Skin of body (tissue), 2 donors: Measurements from ENCODE around the gene TBC1D13. TPM values are rescaled to one million over a fixed set of nuclear protein-coding genes. Genes with fewer than 3 reads are reported as not detected.
"Not testable (repeated sequence)": the region's sequence is repeated elsewhere in the genome, so short reads cannot be mapped to it uniquely, and the experiment has no call there.

Experiments
- DNase-seq: peaks from one replicate; lab custom pipeline; 2025; lab: John Stamatoyannopoulos, UW
- total RNA-seq: library from RNA; depleted of rRNA; stranded (reverse); fragments of >200 nt; gene quantifications from one replicate; pipeline ENCODE4 v1.2.3, GENCODE V29; 2014

The TBC1D13 gene
- total RNA-seq, 1 donor from 2014 or later, result 7.1 TPM

DNA sequence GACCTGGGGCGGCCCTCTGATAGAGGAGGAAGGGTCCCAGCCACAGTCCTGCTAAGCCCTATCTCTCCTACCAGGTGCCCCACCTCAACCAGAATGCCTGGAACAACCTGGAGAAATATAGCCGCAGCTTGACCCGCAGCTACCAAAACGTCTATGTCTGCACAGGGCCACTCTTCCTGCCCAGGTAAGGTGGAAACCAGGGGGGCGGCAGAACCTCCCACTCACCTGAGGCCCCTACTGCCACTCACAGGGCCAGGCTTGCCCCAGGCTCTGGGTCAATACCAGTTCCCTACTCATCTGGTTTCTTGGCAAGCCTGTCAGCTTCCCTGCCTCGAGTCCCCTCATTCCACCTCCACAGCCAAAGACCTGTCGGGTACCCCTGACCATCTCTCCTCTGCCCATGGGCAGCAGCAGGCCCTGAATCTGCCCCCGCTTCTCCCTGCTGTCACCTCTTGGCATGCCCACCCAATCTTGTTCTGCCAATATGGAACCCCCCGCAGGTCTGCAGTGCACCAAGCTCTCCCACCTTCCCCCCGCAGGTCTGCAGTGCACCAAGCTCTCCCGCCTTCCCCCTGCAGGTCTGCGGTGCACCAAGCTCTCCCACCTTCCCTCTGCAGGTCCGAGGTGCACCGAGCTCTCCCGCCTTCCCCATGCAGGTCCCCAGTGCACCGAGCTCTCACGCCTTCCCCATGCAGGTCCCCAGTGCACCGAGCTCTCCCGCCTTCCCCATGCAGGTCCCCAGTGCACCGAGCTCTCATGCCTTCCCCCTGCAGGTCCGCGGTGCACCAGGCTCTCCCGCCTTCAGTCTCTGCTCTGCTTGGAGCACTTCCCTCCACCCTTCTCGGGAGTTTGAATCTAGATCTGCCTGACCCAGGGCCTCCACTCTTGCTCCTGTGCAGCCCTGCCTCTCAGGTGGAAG, 33.9 kb downstream of the TBC1D13 start:
- DNase-seq, result no peak

DNA sequence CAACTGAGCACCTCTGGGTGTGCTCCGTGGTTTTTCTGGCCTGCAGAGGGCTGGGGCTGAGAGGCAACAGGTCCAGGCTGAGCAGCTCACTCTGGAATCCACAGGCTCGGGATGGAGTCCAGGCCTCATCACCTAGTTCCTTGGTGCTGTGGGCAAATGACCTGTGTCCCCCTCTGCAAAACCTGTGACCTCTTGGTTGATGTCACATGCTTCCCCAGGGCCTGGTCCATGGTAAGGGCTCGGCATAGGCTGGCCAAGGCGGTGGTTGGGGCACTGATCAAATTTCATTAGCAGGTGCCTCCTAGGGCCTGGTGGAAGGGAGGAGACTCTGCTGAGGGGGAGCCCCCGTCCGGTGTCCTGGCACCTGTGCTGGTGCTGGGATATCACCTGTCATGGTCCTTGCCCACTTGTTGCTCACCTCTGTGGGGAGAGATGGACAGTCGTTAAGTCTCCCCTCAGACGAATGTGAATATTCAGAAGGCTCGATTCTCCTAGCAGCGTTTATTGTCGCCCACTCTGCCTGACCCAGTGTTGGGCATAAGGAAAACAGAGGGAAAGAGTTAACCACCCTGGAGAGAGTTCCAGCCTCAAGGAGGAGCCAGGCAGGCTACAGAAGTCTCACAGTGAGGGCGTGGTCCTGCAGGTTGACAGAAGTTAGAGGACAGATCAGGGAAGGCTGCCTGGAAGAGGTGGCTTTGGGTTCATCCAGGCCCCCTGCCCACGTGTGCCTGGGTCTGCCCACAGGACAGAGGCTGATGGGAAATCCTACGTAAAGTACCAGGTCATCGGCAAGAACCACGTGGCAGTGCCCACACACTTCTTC, 34.7 kb downstream of the TBC1D13 start:
- no peak for DNase-seq

DNA sequence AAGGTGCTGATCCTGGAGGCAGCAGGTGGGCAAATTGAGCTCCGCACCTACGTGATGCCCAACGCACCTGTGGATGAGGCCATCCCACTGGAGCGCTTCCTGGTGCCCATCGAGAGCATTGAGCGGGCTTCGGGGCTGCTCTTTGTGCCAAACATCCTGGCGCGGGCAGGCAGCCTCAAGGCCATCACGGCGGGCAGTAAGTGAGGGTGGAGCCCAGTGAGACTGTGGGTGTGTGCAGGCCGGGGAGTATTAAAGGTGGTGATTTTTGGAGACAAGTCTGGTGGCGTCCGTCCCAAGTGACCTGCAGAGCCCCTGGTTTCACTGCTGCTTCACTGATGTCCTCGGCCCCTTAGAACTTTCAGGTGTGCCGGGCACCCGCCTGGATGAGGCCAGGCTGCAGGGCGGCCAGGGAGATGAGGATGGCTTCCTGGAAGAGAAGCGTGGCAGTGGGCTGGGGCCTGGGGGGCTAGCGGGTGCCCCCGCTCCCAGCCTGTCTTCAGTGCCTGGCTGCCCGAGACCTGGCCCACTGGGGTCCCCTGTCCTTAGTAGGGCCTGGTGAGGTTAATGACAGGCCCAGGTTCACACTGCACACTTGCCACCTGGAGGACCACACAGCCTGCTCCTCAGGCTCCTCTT, 35.5 kb downstream of the TBC1D13 start:
- no peak for DNase-seq

DNA sequence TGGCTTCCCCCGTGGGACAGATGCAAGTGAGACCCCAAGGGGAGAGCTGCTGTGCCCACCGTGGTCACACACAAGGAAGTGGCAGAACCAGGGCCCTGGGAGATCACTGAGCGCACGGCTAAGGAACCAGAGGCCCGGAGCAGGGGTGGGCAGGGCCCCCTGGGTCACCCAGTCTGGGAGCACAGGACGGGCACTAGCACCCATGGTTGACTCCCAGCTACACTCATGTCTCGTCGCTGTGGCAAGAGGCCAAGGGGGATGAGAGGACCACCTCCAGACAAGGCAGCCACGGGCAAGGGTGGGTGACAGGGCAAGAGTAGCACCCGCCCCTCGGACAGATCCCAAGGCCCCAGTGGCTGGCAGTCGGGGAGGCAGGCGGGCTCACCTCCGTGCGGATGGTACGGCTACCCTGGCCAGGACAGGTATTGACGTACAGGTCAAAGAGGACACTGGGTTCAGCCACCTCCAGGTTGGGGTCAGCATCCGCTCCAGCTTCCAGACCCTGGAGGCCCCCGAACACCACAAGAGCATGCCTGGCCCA, 36.4 kb downstream of the TBC1D13 start:
- DNase-seq, result no peak

DNA sequence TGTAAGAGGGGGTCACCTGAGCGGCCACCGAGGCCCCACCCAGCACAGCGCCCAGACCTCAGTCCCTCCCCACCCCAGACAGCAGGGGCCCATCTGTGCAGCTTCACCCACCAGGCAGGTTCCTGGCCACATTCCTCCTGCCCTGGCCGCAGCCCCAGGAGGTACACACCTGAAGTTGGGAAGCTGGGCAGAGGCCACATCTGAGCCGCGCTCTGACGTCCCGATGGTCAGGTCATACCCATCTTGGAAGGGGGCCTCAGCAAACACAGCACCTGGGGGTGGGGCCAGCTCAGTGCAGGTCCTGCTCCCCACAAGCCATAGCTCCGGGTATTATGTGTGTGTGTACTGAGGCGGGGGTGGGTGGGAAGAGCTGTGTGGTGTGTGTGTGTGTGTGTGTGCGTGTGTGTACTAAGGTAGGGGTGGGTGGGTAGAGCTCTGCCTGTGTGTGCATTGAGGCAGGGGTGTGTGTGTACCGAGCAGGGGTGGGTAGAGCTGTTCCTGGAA, 36.9 kb downstream of the TBC1D13 start:
- DNase-seq, result no peak

DNA sequence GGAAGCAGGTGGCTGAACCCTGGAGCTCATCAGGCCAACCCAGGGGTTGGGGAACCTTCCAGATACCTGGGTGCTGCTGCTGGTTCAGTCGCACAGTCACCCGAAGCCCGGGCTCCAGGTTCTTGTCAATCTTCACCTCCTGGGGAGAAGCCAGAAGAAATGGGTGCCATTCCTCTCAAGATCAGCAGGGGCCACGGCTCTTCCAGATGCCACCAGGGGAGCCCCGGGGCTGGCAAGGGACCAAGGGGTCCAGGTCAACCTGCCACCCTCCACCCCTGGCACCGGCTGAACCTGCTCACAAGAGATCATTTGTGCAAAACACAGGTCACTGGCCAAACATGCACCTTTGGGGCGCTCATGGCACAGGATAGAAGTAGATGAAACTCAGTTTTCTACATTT, 37.9 kb downstream of the TBC1D13 start:
- DNase-seq, result no peak

DNA sequence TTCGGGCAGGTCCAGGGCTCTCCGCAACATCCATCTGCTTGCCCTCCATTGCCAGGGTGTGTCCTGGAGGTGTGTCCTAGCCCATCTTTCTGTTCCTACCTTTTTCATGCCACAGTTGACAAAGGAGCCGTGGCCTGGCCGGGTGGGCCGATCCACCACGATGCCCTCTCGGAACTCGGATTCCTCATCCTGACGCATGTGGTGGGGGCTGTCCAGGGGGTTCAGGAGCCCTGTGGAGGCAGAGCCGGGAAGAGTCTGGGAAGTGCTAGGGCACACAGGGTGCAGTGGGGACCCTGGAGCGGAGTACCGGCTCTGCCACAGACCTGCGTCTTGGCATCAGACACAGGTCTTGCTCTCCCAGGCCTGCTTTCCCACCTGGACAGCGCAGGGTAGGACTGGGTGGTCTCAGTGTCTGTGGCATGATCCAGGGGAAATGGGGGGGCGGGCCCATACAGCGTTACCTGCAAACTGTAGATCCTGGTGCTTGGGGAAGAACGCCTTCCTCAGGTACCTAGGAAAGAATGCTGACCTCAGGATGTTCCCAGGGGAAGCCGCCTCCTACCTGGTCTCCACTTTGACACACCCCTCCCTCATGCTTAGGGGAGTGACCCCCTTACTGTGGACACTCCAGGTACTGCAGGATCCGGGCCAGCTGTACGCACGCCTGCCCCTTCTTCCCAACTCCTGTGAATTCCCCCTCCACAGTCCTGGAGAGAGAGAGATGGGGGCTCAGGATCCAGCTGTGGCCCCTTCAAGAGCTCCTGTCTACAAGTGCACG, 39.1 kb downstream of the TBC1D13 start:
- DNase-seq, result no peak

DNA sequence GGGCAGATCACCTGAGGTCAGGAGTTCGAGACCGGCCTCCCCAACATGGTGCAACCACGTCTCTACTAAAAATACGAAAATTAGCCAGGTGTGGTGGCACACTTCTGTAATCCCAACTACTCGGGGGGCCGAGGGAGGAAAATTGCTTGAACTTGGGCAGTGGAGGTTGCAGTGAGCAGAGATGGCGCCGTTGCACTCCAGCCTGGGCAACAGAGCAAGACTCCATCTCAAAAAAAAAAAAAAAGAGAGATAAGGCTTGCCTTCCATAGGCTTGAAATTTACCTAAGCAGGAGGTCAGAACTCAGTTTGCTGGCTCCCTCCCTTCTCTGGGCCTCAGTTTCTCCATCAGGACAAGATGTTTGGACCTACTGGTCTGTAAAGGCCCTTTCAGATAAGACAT, 41.2 kb downstream of the TBC1D13 start:
- DNase-seq, result no peak

DNA sequence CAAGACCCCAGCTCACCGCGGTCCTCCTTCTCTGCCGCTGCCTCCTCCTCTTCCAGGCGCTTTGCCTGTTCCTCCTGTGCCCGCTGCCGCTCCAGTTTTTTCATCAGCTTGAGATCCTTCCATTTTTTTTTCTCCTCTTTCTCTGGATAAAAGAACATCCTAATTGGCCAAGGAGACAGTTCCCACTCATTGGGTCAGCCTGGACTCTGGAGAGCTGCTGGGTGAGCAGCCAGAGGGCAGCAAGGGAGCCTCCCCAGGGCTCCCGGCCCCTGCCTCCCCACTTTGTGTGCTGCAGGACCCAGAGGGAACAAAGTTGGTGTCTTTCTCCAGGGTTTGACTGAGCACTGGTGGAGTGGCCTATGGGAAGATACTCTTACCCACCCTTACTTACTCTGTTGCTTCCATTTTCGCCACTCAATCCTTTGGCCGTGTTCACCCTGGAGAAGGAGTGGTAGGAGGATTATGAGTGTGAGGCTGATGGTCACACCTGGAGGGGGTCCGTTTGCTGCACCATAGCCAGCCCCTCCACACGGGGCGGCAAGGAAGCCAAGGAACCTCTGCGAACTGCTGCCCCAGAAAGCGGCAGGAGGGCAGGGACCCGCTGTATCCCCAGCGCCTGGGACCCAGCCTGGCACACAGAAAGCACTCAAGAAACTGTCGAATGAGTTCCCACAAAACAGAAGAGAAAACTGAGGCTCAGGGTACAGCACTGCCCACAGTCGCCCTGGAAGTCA, 41.8 kb downstream of the TBC1D13 start:
- DNase-seq, result no peak

DNA sequence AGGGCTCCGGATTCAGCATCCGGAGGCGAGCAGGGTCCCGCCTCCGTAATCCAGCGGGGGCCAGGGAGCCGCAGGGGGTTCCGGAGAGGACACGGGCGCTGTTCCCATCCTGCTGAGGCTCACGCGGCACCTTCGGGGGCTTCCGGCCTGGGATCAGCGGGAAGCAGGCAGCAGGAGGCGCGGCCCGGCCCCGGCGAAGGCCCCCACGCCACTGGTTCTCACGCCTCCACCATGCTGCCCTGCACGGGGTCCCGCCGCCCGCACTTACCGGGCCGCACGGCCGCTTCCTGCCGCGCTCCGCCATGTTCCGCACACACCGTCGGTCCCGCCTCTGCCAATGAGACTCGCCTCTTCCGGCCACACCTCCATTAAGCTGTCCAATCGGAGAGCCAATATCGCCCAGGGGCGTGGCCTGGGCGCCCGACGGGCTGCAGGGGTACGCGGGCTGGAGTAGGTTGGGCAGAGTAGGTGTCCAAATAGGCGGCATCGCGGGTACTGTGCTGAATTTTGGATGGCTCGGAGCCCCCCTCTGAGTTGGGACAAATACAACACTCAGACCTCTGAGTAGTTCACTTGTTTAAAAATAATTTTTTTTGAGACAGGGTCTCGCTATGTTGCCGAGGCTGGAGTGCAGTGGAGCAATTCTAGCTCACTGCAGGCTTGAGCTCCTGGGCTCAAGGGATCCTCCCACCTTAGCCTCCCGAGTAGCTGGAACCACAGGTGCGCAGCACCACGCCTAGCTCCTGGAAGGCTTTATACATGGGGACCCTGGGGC, 42.6 kb downstream of the TBC1D13 start, which contains the start of gene SPOUT1:
Gene SPOUT1 (minus strand): TSS at position 318 of the 775 bp plus-strand sequence. CDS start 14 bp downstream, at position 304.
- peak; percentile 75 for DNase-seq

DNA sequence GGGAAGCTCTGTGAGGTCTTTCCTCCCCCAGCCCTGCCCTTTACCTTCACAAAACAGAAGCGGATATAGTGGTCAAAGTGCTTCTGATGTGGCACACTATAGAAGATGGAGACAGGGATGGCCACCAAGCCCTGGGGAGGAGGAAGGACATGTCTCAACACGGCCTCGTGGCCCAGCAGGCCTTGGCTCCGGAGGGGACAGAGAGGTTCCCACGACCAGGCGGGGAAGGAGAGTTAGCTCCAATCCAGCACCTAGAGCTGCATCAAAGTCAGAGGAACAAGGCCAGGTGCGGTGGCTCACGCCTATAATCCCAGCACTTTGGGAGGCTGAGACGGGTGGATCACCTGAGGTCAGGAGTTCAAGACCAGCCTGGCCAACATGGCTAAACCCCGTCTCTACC, 46.6 kb downstream of the TBC1D13 start:
- DNase-seq, result no peak

DNA sequence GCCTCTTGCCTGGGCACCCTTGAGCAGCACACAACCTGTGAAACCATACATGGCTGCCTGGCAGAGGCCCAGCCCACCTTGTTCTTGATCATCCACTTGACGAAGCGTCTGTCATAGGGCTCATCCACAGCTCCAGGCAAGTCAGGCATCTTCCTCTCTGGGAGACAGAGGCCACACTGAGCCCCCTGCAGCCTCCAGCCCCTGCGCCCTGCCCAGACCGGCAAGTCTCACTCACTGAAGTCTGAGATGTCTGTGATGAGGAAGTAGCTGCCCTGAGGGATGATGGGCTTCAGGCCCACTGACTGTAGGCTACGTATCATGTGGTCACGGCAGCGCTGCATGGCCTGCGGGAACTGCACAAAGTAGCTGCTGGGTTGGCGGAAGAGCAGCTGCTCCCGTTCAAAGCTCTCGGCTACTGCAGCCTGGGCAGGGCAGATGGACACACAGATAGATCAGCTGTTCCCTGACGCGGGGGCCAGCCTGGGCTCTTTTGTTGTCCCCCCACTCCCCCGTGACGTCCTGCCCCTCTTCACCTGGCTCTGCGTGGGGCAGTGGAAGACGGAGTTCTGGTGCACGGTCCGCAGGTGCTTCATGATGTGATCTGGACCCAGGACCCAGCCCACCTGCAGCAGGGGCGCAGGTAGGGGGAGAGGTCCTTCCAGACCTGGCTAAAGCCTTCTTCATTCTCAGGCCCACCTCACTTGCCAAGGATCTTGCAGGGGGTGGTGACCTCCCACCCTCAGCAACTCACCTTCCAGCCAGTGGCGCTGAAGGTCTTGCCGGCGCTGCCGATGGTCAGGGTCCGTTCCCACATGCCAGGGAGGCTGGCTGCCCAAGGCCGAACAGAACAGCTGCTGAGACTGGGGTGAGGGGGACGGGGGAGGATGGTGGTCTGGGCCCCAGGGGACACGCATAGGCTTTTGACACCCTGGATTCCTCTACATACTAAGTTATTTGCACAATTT, 48.5 kb downstream of the TBC1D13 start:
- DNase-seq, result no peak

DNA sequence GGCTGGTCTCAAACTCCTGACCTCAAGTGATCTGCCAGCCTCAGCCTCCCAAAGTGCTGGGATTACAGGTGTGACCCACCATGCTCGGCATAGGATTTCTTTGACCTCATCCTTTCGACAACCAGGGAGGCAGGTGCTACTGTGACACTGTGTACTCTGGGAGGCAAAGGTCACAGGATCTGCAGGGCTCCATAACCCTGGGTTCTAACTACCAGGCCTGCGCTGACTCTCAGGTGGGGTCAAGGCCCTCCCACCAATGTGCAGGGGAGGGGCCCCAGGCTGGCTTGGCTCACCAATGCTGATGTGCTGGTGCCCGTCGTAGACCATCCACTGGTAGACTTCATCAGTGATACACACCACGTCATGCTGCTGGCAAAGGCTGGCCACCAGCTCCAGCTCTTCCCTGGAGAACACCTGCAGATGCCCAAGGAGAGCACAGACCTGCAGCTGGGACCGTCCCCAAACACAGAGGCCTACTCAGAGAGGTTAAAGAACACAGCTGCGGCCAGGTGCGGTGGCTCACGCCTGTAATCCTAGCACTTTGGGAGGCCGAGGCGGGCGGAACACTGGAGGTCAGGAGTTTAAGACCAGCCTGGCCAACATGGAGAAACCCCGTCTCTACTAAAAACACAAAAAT, 49.6 kb downstream of the TBC1D13 start:
- no peak for DNase-seq

DNA sequence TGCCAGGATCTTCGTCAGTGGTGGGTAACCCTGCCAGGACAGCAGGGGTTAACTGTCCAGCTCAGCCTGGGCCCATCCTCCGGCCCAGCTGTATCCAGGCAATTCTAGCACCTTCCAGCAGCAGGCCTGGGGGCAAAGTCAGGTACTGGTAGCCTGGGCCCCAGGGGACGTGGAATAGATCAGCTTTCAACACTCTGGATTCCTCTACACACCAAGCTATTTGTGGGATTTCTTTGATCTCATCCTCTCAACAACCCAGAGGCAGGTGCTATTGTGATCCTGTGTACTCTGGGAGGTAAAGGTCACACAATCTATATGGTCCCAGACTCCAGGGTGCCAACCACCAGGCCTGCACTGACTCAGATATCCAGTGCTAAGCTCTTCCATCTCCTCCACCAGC, 51.3 kb downstream of the TBC1D13 start:
- DNase-seq, result no peak

DNA sequence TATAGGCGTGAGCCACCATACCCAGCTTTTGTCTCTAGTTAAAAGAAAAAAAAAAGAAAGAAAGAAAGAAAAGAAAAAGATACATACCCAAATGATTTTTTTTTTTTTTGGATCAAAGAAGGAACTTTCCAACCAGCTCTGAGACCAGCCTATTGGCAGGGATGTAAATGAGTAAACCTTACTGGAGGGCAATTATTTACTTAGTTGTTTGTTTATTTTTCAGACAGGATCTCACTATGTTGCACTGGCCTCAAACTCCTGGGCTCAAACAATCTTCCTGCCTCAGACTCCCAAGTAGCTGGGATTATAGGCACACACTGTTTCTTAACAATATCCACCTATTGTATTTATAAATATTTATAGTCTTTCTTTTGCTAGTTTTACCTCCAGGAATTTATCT, 53.5 kb downstream of the TBC1D13 start:
- DNase-seq, result no peak

DNA sequence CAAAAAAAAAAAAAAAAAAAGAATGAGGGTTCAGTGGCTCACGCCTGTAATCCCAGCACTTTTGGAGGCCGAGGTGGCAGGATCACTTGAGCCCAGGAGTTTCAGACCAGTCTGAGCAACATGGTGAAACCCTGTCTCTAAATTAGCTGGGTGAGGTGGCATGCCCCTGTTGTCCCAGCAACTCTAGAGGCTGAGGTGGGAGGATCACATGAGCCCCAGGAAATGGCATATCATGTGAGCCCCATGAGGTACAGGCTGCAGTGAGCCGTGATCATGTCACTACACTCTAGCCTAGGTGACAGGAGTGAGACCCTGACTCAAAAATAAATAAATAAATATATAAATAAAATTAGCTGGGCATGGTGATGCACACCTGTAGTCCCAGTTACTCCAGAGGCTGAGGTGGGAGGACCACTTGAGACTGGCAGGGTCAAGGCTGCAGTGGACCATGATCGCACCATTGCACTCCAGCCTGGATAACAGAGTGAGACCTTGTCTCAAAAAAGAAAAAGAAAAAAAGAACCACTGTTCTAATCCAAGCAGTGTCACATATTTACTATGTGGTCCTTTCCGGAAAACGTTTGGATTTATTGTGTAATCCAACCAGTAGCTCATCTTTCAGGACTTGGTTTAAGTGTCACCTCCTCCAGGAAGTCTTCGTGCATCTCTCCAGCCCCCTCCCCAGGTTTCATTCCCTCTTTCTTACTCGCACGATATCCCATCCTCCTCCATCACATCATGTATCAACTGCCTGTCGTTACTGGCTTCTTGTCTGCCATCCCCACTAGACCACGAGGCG, 54.8 kb downstream of the TBC1D13 start:
- no peak for DNase-seq

DNA sequence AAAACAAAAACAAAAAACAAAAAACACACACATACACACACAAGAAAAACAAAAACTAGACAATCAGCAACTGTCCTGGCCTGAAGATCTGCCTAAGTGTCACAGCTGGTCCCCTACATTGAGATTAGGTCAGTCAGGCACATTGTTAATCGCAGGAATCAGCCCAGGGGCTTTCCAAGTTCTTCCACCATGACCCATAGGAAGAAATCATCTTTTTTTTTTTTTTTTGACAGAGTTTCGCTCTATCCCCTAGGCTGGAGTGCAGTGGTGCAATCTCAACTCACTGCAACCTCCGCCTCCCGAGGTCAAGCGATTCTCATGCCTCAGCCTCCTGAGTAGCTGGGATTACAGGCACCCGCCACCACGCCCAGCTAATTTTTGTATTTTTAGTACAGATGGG, 56.1 kb downstream of the TBC1D13 start:
- DNase-seq, result not testable (repeated sequence)
